Measurements from ENCODE around the gene PPP1R26.

PPP1R26 gene

DNA sequence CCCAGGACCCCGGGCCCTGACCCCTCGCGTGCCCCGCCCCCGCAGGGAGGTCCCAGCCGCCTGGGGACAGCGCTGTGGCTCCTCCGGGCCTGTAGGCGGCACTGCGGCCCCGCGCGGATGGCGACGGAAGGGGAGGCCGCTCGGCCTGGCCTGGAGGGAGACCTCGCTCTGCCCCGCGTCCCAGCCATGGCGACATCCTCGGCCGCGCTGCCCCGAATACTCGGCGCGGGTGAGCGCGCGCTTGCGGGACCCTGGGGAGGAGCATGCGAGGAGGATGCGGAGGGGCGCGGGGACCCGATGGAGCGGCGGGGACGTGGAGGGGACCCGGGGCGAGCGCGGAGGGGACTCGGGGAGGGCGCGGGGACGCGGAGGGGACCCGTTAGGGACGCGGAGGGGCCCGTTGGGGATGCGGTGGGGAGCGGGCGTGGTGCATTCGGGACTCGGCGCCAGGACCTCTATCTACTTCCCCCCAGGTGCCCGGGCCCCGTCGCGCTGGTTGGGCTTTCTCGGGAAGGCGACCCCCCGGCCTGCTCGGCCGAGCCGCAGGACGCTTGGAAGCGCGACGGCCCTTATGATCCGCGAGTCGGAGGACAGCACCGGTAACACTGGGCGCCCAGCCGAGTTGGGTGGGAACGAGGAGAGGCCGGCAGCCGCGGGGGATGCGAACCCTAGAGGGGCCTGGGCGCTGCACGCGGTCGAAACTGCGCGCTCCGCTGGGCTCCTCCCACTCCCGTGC lies 21.1 kb downstream of the PPP1R26 start, which contains the start of gene MRPS2:
Gene MRPS2 (plus strand): TSS at position 158 of the 736 bp plus-strand sequence. CDS start 29 bp downstream, at position 187.
- peak within 1 kb of the TSS; percentile 90 for H3K9ac ChIP-seq (ENCODE audit: low read length)
- H3K4ac ChIP-seq (ENCODE audit: low read depth, low read length): peak within 1 kb of the TSS; percentile 86
- peak; percentile 85 to 95 for DNase-seq
- WGBS (ENCODE audit: extremely low coverage, insufficient coverage, insufficient read length): no CpG with 5 or more reads among the region's 92 CpGs
- peak within 1 kb of the TSS; percentile 99 for H3K4me2 ChIP-seq (ENCODE audit: low read length)
- H3K18ac ChIP-seq (ENCODE audit: low read length): peak within 1 kb of the TSS; percentile 87
- H2BK12ac ChIP-seq (ENCODE audit: low read length): peak within 1 kb of the TSS; percentile 29
- peak within 1 kb of the TSS; percentile 61 for H4K12ac ChIP-seq (ENCODE audit: low read depth, low read length)
- H3K27ac ChIP-seq (ENCODE audit: low read depth, low read length): peak within 1 kb of the TSS; percentile 27
- no peaks in the 10 kb centered on the region for H3K9me3 ChIP-seq (ENCODE audit: insufficient read depth, low read depth, low read length)
- H3K36me3 ChIP-seq (ENCODE audit: control insufficient read depth in 1 of 2, insufficient read depth in 2 of 2, low read length in 2 of 2): peaks cover 37% of the 10 kb centered on the region in 2 experiments
- H4K91ac ChIP-seq (ENCODE audit: low read depth, low read length): peak within 1 kb of the TSS; percentile 77
- peak within 1 kb of the TSS; percentile 95 for H3K4me3 ChIP-seq (ENCODE audit: low read depth, low read length)
- H4K8ac ChIP-seq (ENCODE audit: low read depth, low read length): peak within 1 kb of the TSS; percentile 85
- peaks cover 4 to 11% of the 10 kb centered on the region in 2 experiments for H3K4me1 ChIP-seq (ENCODE audit: control insufficient read depth in 1 of 2, insufficient read depth in 2 of 2, low read length in 2 of 2)
- H3K79me1 ChIP-seq (ENCODE audit: low read length): peaks cover 10% of the 10 kb centered on the region
- H2AK5ac ChIP-seq (ENCODE audit: low read length): peak within 1 kb of the TSS; percentile 17
- H3K27me3 ChIP-seq (ENCODE audit: insufficient read depth, low read length): no peaks in the 10 kb centered on the region
- peaks cover 12% of the 10 kb centered on the region for H3K79me2 ChIP-seq (ENCODE audit: control insufficient read depth, insufficient read depth, low read length, poor library complexity)
- H3K14ac ChIP-seq (ENCODE audit: low read length): peak within 1 kb of the TSS; percentile 42
- peak within 1 kb of the TSS; percentile 70 for H2BK5ac ChIP-seq (ENCODE audit: low read depth, low read length, poor library complexity)
- H2AFZ ChIP-seq (ENCODE audit: insufficient read depth, low read length, poor library complexity): peak within 1 kb of the TSS; percentile 90
- peak within 1 kb of the TSS; percentile 46 for H2BK120ac ChIP-seq (ENCODE audit: insufficient read depth, low read length, poor library complexity)
- no peak within 1 kb of the TSS for H3K23ac ChIP-seq (ENCODE audit: low read length)

DNA sequence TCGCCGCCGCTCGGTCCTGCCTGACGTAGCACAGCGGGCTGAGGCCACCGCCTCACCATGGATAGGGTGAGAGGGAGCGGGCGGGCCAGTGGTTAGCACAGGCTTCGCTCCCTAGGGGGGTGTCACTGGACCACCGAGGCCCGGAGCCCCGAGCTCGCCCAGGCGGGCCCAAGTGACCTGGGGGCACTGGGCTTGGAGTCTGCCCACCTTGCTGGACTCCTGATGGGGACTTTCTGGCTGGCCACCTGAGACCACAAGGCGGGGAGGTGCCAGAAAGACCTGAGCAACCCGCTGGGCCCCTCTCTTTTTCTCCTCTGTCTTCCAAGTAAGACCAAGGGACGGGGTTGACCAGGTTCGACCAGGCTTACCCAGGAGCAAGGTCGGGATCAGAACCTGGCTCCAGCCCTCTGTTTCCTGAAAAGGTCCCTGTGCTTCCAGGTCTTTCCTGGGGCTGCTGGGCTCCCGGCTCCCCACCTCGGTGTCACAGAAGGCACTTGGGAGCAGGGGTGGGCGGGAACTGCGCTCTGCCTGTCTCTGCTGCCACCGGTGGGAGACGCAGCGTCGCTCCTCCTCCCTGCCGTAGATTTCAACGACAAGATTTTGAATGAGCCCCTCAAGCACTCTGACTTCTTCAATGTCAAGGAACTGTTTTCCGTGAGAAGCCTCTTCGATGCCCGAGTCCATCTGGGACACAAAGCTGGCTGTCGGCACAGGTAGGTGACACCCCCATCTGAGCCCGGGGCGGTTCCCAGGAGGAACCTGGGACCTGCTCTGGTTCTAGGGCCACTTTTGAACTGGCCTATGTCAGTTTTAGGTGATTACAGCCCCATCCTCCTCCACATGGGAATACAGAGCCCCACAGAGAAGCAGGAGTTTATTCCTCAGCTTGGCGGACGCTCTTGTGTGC lies 21.9 kb downstream of the PPP1R26 start:
- Histone ChIP-seq H2AFZ (ENCODE audit: insufficient read depth, low read length, poor library complexity) (no peak overlapping the region), H4K91ac (ENCODE audit: low read depth, low read length) (peak overlapping the region; percentile 77), H3K27me3 (ENCODE audit: insufficient read depth, low read length) (no peaks in the 10 kb centered on the region), H3K36me3 (ENCODE audit: control insufficient read depth in 1 of 2, insufficient read depth in 2 of 2, low read length in 2 of 2) (peaks cover 37% of the 10 kb centered on the region in 2 experiments), H3K79me1 (ENCODE audit: low read length) (peaks cover 10% of the 10 kb centered on the region), H4K12ac (ENCODE audit: low read depth, low read length) (peak overlapping the region; percentile 61), H2BK120ac (ENCODE audit: insufficient read depth, low read length, poor library complexity) (no peak overlapping the region), H3K4me3 (ENCODE audit: low read depth, low read length) (peak overlapping the region; percentile 95), H3K4me2 (ENCODE audit: low read length) (peak overlapping the region; percentile 99), H2BK5ac (ENCODE audit: low read depth, low read length, poor library complexity) (no peak overlapping the region), H2AK5ac (ENCODE audit: low read length) (no peak overlapping the region), H2BK12ac (ENCODE audit: low read length) (no peak overlapping the region), H3K23ac (ENCODE audit: low read length) (no peak overlapping the region), H3K79me2 (ENCODE audit: control insufficient read depth, insufficient read depth, low read length, poor library complexity) (peaks cover 12% of the 10 kb centered on the region), H3K18ac (ENCODE audit: low read length) (peak overlapping the region; percentile 48), H3K9me3 (ENCODE audit: insufficient read depth, low read depth, low read length) (no peaks in the 10 kb centered on the region), H3K27ac (ENCODE audit: low read depth, low read length) (no peak overlapping the region), H3K9ac (ENCODE audit: low read length) (peak overlapping the region; percentile 90), H3K14ac (ENCODE audit: low read length) (no peak overlapping the region), H3K4ac (ENCODE audit: low read depth, low read length) (peak overlapping the region; percentile 86), H4K8ac (ENCODE audit: low read depth, low read length) (peak overlapping the region; percentile 85), H3K4me1 (ENCODE audit: control insufficient read depth in 1 of 2, insufficient read depth in 2 of 2, low read length in 2 of 2) (peaks cover 11 to 15% of the 10 kb centered on the region in 2 experiments)
- DNase-seq: no peak
- no CpG with 5 or more reads among the region's 38 CpGs for WGBS (ENCODE audit: extremely low coverage, insufficient coverage, insufficient read length)

DNA sequence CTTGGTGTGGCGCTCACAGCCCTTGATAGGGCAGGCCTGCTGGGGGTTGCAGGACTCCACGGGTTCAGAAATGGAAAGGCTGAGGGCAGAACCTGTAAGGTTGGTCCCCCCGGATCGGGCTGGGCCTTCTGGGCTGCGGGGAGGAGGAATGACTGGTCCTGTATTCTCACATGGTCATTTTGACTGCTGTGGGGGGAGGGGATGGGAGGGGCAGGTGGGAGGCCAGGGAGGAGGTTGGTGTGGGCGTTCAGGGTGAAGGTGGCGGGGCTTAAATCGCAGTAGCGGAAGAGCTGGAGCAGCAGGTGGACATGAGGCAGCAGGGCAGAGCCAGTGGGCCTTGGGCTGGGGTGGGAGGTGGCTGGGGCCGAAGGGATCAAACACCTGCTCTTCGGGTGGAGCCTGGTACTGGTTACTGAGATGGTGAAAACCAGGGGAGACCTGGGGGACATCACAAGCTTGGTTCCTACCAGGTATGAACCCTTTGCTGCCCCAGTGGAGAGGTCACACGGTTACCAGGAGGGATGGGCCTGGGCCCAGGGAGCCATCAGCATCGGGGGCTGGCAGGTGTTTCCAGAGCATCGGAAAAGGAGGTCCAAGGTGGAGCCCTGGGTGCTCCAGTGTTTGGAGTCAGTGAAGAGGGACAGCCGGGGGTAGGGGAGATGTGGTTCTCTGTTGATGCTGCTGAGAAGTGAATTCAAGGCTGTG lies 22.7 kb downstream of the PPP1R26 start:
- Histone ChIP-seq H3K23ac (ENCODE audit: low read length) (no peak overlapping the region), H3K27ac (ENCODE audit: low read depth, low read length) (no peak overlapping the region), H3K18ac (ENCODE audit: low read length) (no peak overlapping the region), H3K79me1 (ENCODE audit: low read length) (peaks cover 10% of the 10 kb centered on the region), H2BK5ac (ENCODE audit: low read depth, low read length, poor library complexity) (no peak overlapping the region), H2AK5ac (ENCODE audit: low read length) (no peak overlapping the region), H4K12ac (ENCODE audit: low read depth, low read length) (no peak overlapping the region), H2BK12ac (ENCODE audit: low read length) (no peak overlapping the region), H3K4me2 (ENCODE audit: low read length) (no peak overlapping the region), H4K8ac (ENCODE audit: low read depth, low read length) (no peak overlapping the region), H3K14ac (ENCODE audit: low read length) (no peak overlapping the region), H3K9ac (ENCODE audit: low read length) (peak overlapping the region; percentile 43), H2AFZ (ENCODE audit: insufficient read depth, low read length, poor library complexity) (no peak overlapping the region), H3K4me3 (ENCODE audit: low read depth, low read length) (no peak overlapping the region), H2BK120ac (ENCODE audit: insufficient read depth, low read length, poor library complexity) (no peak overlapping the region), H3K36me3 (ENCODE audit: control insufficient read depth in 1 of 2, insufficient read depth in 2 of 2, low read length in 2 of 2) (peaks cover 37% of the 10 kb centered on the region in 2 experiments), H3K4ac (ENCODE audit: low read depth, low read length) (peak overlapping the region; percentile 9), H3K27me3 (ENCODE audit: insufficient read depth, low read length) (no peaks in the 10 kb centered on the region), H3K9me3 (ENCODE audit: insufficient read depth, low read depth, low read length) (no peaks in the 10 kb centered on the region), H4K91ac (ENCODE audit: low read depth, low read length) (no peak overlapping the region), H3K79me2 (ENCODE audit: control insufficient read depth, insufficient read depth, low read length, poor library complexity) (peaks cover 12% of the 10 kb centered on the region), H3K4me1 (ENCODE audit: control insufficient read depth in 1 of 2, insufficient read depth in 2 of 2, low read length in 2 of 2) (peaks cover 16 to 19% of the 10 kb centered on the region in 2 experiments)
- WGBS (ENCODE audit: extremely low coverage, insufficient coverage, insufficient read length): no CpG with 5 or more reads among the region's 15 CpGs
- DNase-seq: no peak

DNA sequence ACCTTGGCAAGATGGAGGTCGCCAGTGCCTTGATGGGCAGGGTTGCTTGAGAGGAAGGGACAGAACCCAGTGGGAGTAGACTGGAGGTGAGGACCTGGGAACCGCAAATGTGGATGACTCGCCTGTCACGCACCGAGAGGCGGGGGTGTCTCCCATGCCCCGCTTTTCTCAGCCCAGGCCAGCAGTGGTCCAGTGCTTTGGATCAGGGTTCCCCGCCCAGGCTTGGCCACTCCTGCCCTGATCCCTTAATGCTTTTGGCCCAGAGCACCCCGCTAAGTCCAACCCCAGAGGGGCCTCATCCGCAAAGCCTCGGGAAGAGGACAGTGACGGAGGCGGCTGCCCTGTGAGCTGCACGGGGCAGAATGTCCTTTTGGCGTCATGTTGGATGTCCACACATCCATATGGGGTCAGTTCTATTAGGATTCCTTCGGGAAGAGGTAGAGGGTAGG lies 23.3 kb downstream of the PPP1R26 start:
- no peak overlapping the region for H2BK5ac ChIP-seq (ENCODE audit: low read depth, low read length, poor library complexity)
- WGBS (ENCODE audit: extremely low coverage, insufficient coverage, insufficient read length): no CpG with 5 or more reads among the region's 16 CpGs
- no peak overlapping the region for H2AFZ ChIP-seq (ENCODE audit: insufficient read depth, low read length, poor library complexity)

More for the DNA sequence above, 23.3 kb downstream of the PPP1R26 start:
- H2BK120ac ChIP-seq (ENCODE audit: insufficient read depth, low read length, poor library complexity): no peak overlapping the region
- H2AK5ac ChIP-seq (ENCODE audit: low read length): no peak overlapping the region
- no peak overlapping the region for H3K4me2 ChIP-seq (ENCODE audit: low read length)
- no peaks in the 10 kb centered on the region for H3K9me3 ChIP-seq (ENCODE audit: insufficient read depth, low read depth, low read length)
- no peak overlapping the region for H3K27ac ChIP-seq (ENCODE audit: low read depth, low read length)
- H3K14ac ChIP-seq (ENCODE audit: low read length): no peak overlapping the region
- H3K4me1 ChIP-seq (ENCODE audit: control insufficient read depth in 1 of 2, insufficient read depth in 2 of 2, low read length in 2 of 2): peaks cover 16 to 19% of the 10 kb centered on the region in 2 experiments
- H3K18ac ChIP-seq (ENCODE audit: low read length): no peak overlapping the region
- peaks cover 12% of the 10 kb centered on the region for H3K79me2 ChIP-seq (ENCODE audit: control insufficient read depth, insufficient read depth, low read length, poor library complexity)
- peaks cover 37% of the 10 kb centered on the region in 2 experiments for H3K36me3 ChIP-seq (ENCODE audit: control insufficient read depth in 1 of 2, insufficient read depth in 2 of 2, low read length in 2 of 2)
- no peak overlapping the region for H3K23ac ChIP-seq (ENCODE audit: low read length)
- no peak for DNase-seq
- H4K91ac ChIP-seq (ENCODE audit: low read depth, low read length): no peak overlapping the region
- H3K4ac ChIP-seq (ENCODE audit: low read depth, low read length): no peak overlapping the region
- H3K4me3 ChIP-seq (ENCODE audit: low read depth, low read length): no peak overlapping the region
- peaks cover 10% of the 10 kb centered on the region for H3K79me1 ChIP-seq (ENCODE audit: low read length)
- H3K9ac ChIP-seq (ENCODE audit: low read length): peak overlapping the region; percentile 43
- no peaks in the 10 kb centered on the region for H3K27me3 ChIP-seq (ENCODE audit: insufficient read depth, low read length)
- H4K8ac ChIP-seq (ENCODE audit: low read depth, low read length): no peak overlapping the region
- H2BK12ac ChIP-seq (ENCODE audit: low read length): no peak overlapping the region
- H4K12ac ChIP-seq (ENCODE audit: low read depth, low read length): no peak overlapping the region

All from trophoblast cell (in vitro differentiated cells and primary cell).